Body of pancreas (tissue), 4 donors: ENCODE measurements around the gene B3GALNT2.

Experiments
- CTCF ChIP-seq, 7 experiments: fragments of 450-650 bp in 4 of 7; fragments of 200-600 bp in 3 of 7; sonication (generic) in 3 of 7; IDR thresholded peaks; one replicate each; pipeline ENCODE4 v1.5.1; 2016 to 2019; ENCODE audit warnings: antibody characterized with exemption in 7 of 7
- POLR2A ChIP-seq, 3 donors: fragments of 450-650 bp; IDR thresholded peaks; one replicate each; pipeline ENCODE4 v1.6.1; 2016; ENCODE audit warnings: antibody characterized with exemption in 3 of 3, mild to moderate bottlenecking in 2 of 3

DNA sequence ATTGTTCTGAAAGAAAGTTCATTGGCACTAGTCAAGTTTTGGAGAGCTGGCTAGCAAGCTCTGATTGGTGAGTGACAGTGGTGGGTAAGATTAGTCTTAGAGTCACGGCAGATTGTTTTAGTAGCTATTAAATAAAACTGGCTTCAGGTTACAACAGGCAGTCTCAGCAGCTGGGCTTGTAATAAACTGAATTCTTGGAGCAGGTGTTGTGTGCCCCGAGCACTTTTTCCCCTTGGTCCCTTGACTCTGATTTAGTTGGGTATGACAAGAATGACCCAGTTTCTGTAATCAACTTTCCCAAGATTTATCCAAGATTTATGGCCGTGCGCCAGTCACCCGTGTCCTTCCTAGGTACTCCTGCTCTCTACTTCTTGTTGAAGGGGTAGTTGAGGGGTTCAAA, 96.8 kb downstream of the B3GALNT2 start:
- TF ChIP-seq CTCF (IDR thresholded peaks at IDR 0.05) (no peak), POLR2A (IDR thresholded peaks at IDR 0.05) (no peak)
